RPMI8226 (cell line): ENCODE results near the gene ARMC12.

Experiments
- DNase-seq: peaks from one replicate; pipeline ENCODE4 v3.0.0-alpha.2; 2015

Gene ARMC12

GRCh38 chr6:35777356-35778102, 40.7 kb downstream of the ARMC12 start:
- no peak for DNase-seq

- no peak for DNase-seq
Observed at GRCh38 chr6:35778437-35778836, 41.6 kb downstream of the ARMC12 start.

- DNase-seq = no peak
Observed at GRCh38 chr6:35780719-35781118, 43.9 kb downstream of the ARMC12 start, which contains the start of gene CLPSL1. CLPSL1 (plus strand) TSS chr6:35781019; CDS start chr6:35781111, 92 bp downstream.

GRCh38 chr6:35781290-35781689, 44.5 kb downstream of the ARMC12 start:
- no peak for DNase-seq

- peak; percentile 78 for DNase-seq
Observed at GRCh38 chr6:35782424-35782823, 45.6 kb downstream of the ARMC12 start.

- DNase-seq = no peak
Observed at GRCh38 chr6:35784200-35784599, 47.4 kb downstream of the ARMC12 start.

- DNase-seq = no peak
Observed at GRCh38 chr6:35786272-35786671, 49.4 kb downstream of the ARMC12 start.

GRCh38 chr6:35786810-35787209, 50.0 kb downstream of the ARMC12 start:
- DNase-seq = no peak

- no peak for DNase-seq
Observed at GRCh38 chr6:35787266-35788218, 50.7 kb downstream of the ARMC12 start.

- DNase-seq = no peak
Observed at GRCh38 chr6:35788423-35788982, 51.7 kb downstream of the ARMC12 start.

- no peak for DNase-seq
Observed at GRCh38 chr6:35790683-35791082, 53.9 kb downstream of the ARMC12 start.

- no peak for DNase-seq
Observed at GRCh38 chr6:35794536-35795452, 58.0 kb downstream of the ARMC12 start.

- DNase-seq = no peak
Observed at GRCh38 chr6:35795453-35796071, 58.7 kb downstream of the ARMC12 start.

- no peak for DNase-seq
Observed at GRCh38 chr6:35796236-35796635, 59.4 kb downstream of the ARMC12 start.

- no peak for DNase-seq
Observed at GRCh38 chr6:35797837-35798526, 61.1 kb downstream of the ARMC12 start.
